Kidney glomerular epithelial cell (primary cell): Measurements from ENCODE around the gene TRAPPC2L.
"Not testable (repeated sequence)": the region's sequence is repeated elsewhere in the genome, so short reads cannot be mapped to it uniquely, and the experiment has no call there.

ENCODE experiments used
- DNase-seq: peaks from one replicate; lab custom pipeline; 2025; lab: John Stamatoyannopoulos, UW

TRAPPC2L gene

GRCh38 chr16:88893127-88893968, 36.4 kb downstream of the TRAPPC2L start:
- no peak for DNase-seq

DNA sequence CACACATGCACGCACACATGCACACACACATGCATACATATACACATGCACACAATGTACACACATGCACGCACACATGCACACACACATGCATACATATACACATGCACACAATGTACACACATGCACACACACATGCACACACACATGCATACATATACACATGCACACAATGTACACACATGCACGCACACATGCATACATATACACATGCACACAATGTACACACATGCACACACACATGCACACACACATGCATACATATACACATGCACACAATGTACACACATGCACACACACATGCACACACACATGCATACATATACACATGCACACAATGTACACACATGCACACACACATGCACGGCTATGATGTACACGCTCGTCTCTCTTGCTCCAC, 37.3 kb downstream of the TRAPPC2L start:
- not testable (repeated sequence) for DNase-seq

GRCh38 chr16:88894681-88895300, 37.9 kb downstream of the TRAPPC2L start:
- no peak for DNase-seq

GRCh38 chr16:88895335-88895734, 38.4 kb downstream of the TRAPPC2L start:
- DNase-seq: no peak

DNA sequence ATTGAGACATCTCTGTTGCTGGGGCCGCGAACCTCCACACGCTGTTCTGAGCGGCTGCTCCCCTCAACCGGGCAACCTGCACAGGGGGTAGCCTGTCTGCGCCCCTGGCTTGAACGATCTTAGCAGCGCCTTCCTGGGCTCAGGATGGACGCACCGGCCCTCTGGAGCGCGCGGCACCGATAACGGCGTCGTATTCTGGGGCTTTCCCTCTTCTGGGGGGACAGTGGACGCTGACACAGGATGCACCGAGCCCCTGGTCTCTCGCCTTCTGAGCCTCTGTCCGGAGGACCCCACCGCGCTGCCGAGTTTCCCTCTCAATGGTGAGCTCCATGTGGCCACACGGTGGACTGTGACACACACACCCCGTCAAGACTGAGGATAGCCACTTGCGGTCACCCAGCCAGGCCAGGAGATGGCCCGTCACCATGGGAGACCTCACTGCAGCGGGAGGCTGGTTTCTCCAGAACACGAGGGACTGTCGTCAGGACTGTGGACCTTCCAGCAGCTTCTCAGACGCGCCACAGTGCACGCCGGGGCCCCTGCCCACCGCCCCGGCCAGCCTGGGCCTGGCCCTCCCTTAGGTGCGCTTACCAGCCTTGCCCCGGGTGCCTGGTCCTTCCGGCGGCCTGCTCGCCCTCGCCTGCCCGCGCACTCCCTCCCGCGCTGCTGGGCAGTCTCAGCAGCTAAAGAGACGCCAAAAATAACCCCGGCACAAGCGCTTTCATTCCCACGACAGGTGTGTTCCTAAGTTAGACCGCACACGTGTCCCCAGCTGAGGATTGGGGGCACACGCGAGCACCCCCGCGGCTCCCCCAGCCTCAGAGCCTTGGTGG, 39.5 kb downstream of the TRAPPC2L start:
- DNase-seq: no peak

GRCh38 chr16:88897696-88898425, 40.9 kb downstream of the TRAPPC2L start:
- no peak for DNase-seq

GRCh38 chr16:88899901-88900661, 43.2 kb downstream of the TRAPPC2L start:
- DNase-seq: no peak

DNA sequence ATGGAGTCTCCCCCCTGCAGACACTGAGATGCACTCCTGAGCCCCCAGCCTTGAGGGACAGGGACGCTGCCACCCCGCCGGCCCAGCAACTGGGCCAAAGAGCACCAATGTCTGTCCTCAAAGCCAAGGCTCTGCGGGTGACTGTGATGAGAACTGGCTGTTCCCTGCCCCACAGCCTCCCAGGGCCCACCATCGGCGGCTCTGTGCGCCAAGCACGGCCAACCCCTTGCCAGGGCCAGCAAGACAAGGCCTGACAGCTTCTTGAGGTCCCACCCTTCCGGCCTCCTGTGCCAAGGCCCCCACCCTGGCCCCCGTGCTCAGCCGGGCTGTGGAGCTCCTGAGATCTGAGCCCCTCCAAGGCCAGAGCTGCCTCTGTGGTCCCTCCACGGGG, 43.7 kb downstream of the TRAPPC2L start:
- no peak for DNase-seq

GRCh38 chr16:88901718-88902337, 44.9 kb downstream of the TRAPPC2L start:
- no peak for DNase-seq

GRCh38 chr16:88902744-88903143, 45.8 kb downstream of the TRAPPC2L start:
- no peak for DNase-seq

- DNase-seq: no peak
Measured at GRCh38 chr16:88903267-88903666, 46.3 kb downstream of the TRAPPC2L start.

- DNase-seq: no peak
Measured at GRCh38 chr16:88904676-88905365, 47.9 kb downstream of the TRAPPC2L start.

DNA sequence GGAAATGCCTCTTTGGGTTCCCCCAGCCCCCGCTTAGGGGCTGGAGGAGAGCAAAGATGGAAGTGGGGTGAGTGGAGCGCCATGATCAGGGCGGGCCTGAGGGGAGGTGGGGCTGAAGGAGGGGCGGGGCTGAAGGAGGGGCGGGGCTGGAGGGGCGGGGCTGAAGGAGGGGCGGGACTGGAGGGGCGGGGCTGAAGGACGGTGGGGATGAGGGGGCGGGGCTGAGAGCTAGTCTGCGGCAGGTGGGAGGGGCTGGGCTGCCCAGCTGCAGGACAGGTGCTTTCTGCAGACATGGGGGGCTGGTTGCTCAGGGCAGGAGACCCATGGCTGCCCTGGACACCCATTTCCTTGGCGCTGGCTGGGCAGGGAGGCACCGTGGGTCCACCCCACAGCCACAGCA, 48.6 kb downstream of the TRAPPC2L start:
- no peak for DNase-seq

GRCh38 chr16:88906020-88906419, 49.1 kb downstream of the TRAPPC2L start:
- DNase-seq: no peak

DNA sequence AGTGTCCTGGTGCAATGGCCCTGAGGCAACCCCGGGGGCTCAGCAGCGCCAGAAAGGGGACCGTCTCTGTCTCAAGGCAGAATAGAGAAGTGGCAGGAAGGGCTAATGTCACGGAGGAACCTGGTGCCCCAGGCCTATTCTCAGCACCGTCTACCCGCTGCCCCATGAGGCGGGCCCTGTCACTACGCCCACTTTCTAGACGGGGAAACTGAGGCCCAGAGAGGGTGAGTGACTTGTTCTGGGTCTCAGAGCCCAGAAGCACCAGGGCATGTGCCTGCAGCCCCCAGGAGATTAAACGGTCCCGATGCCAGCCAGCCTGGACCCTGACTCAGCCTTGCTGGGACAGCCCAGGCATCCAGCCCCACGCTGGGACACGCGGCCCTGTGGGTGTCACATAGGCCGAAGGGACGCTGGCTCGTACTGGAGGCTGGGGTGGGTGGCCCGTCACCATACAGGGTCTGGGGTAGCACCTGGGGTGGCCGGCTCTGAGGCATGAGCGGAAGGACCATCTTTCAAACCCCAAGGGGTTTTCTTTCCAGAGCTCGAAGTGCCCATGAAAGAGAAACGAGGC, 49.7 kb downstream of the TRAPPC2L start:
- no peak for DNase-seq

- DNase-seq: peak; percentile 28
Measured at GRCh38 chr16:88907768-88908167, 50.8 kb downstream of the TRAPPC2L start.

DNA sequence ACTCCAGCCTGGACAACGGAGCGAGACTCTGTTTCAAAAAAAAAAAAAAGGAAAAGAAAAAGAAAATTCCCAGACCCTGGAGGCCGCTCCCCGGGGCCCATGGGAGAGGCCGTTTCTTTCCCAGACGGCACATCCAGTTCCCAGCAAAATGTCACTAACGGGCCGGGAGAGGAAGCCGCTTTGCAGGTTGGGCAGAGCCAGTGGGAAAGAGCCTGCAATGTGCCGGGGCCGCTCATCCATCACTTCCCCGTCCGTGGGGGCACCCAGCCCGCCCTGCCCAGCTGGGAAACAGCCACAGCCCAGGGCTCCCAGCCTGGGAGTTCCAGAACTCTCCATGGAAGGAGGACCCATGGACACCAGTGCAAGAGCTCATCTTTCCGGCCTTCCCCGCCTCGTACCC, 51.4 kb downstream of the TRAPPC2L start:
- DNase-seq: no peak

GRCh38 chr16:88909431-88910210, 52.7 kb downstream of the TRAPPC2L start:
- no peak for DNase-seq
